GM21825 (cell line): ENCODE data around the gene MAPKAPK2.

Experiments used
- ATAC-seq: cut with Tn5 transposase; IDR thresholded peaks from one replicate; pipeline ENCODE4 v1.9.1; 2021; ENCODE audit warnings: mild to moderate bottlenecking, moderate library complexity; ENCODE audit not compliant: unreplicated experiment

MAPKAPK2 gene

GRCh38 chr1:206682111-206682510 is 2.6 kb upstream of the MAPKAPK2 start:
- no peak for ATAC-seq

GRCh38 chr1:206683313-206683712 is 1.4 kb upstream of the MAPKAPK2 start:
- no peak for ATAC-seq

GRCh38 chr1:206684003-206684402 is 702 bp upstream of the MAPKAPK2 start:
- no peak for ATAC-seq

GRCh38 chr1:206685334-206685768 is 646 bp downstream of the MAPKAPK2 start:
- ATAC-seq: peak; percentile 33

GRCh38 chr1:206685769-206686477 is 1.2 kb downstream of the MAPKAPK2 start:
- peak; percentile 26 for ATAC-seq

- peak; percentile 21 for ATAC-seq
Observed at GRCh38 chr1:206686478-206687249, 2.0 kb downstream of the MAPKAPK2 start.

- no peak for ATAC-seq
Observed at GRCh38 chr1:206687251-206687914, 2.7 kb downstream of the MAPKAPK2 start.

GRCh38 chr1:206687915-206688442 is 3.3 kb downstream of the MAPKAPK2 start:
- ATAC-seq: no peak

- ATAC-seq: no peak
Observed at GRCh38 chr1:206690516-206690915, 5.8 kb downstream of the MAPKAPK2 start.

- ATAC-seq: no peak
Observed at GRCh38 chr1:206691604-206692003, 6.9 kb downstream of the MAPKAPK2 start.

GRCh38 chr1:206693029-206693428 is 8.3 kb downstream of the MAPKAPK2 start:
- no peak for ATAC-seq

GRCh38 chr1:206693592-206693991 is 8.9 kb downstream of the MAPKAPK2 start:
- no peak for ATAC-seq

GRCh38 chr1:206694171-206695124 is 9.7 kb downstream of the MAPKAPK2 start:
- no peak for ATAC-seq

GRCh38 chr1:206695733-206696132 is 11.0 kb downstream of the MAPKAPK2 start:
- ATAC-seq: no peak

- no peak for ATAC-seq
Observed at GRCh38 chr1:206696812-206697585, 12.3 kb downstream of the MAPKAPK2 start.

GRCh38 chr1:206698011-206698410 is 13.3 kb downstream of the MAPKAPK2 start:
- no peak for ATAC-seq

- no peak for ATAC-seq
Observed at GRCh38 chr1:206699000-206699586, 14.4 kb downstream of the MAPKAPK2 start.

- no peak for ATAC-seq
Observed at GRCh38 chr1:206699626-206700025, 14.9 kb downstream of the MAPKAPK2 start.

GRCh38 chr1:206700445-206701036 is 15.8 kb downstream of the MAPKAPK2 start:
- ATAC-seq: no peak
